HEK293 (cell line): ENCODE results near the gene KIAA1191.

Source experiments
- CTCF ChIA-PET: fragments of 350-600 bp; formaldehyde crosslinking; extraction: SDS; loops from one replicate; lab custom pipeline; 2021; ENCODE audit warnings: antibody characterized with exemption; lab: Yijun Ruan, JAX
- POLR2A ChIA-PET: fragments of 300-600 bp; formaldehyde crosslinking; extraction: SDS; loops from one replicate; lab custom pipeline; 2020; ENCODE audit warnings: antibody characterized with exemption, inconsistent platforms; lab: Yijun Ruan, JAX
- H3K27ac ChIP-seq: fragments of 200-500 bp; sonication (Bioruptor generic); 2 replicates; pipeline ENCODE4 v1.5.1; 2014; ENCODE audit warnings: low read depth, low read length, control low read depth, inconsistent platforms; ENCODE audit errors: extremely low read depth
- H3K36me3 ChIP-seq, 2 experiments: fragments of 200-500 bp in 1 of 2; sonication (Bioruptor generic) in 1 of 2; 1 replicate in 1 of 2; 2 replicates in 1 of 2; pipeline ENCODE4 v1.5.1; 2014 to 2017; ENCODE audit warnings: inconsistent platforms in 2 of 2, low read length in 2 of 2; ENCODE audit not compliant: control insufficient read depth in 2 of 2, insufficient read depth in 1 of 2
- H3K4me1 ChIP-seq: fragments of 200-500 bp; sonication (Bioruptor generic); 2 replicates; pipeline ENCODE4 v1.5.1; 2014; ENCODE audit warnings: mild to moderate bottlenecking, low read length, inconsistent platforms; ENCODE audit not compliant: control insufficient read depth, insufficient read depth
- H3K4me3 ChIP-seq: 2 replicates; pipeline ENCODE4 v1.5.1; 2011; ENCODE audit warnings: low read depth, mild to moderate bottlenecking, control low read depth, low read length, moderate library complexity
- H3K9me3 ChIP-seq: fragments of 200-500 bp; sonication (Bioruptor generic); 2 replicates; pipeline ENCODE4 v1.5.1; 2014; ENCODE audit warnings: low read depth, low read length, inconsistent platforms; ENCODE audit not compliant: control insufficient read depth, insufficient read depth
- GFI1B ChIP-seq: fragments of 450-650 bp; formaldehyde crosslinking; IDR thresholded peaks from 2 replicates; pipeline ENCODE4 v1.5.1; 2016; ENCODE audit warnings: missing biosample characterization, missing genetic modification characterization
- KLF7 ChIP-seq: fragments of 450-650 bp; formaldehyde crosslinking; IDR thresholded peaks from 2 replicates; pipeline ENCODE4 v1.5.1; 2016; ENCODE audit warnings: missing biosample characterization, missing genetic modification characterization, borderline replicate concordance
- MZF1 ChIP-seq: fragments of 450-650 bp; formaldehyde crosslinking; IDR thresholded peaks from 2 replicates; pipeline ENCODE4 v1.5.1; 2017; ENCODE audit warnings: missing biosample characterization, missing genetic modification characterization, borderline replicate concordance
- PRDM6 ChIP-seq: fragments of 450-650 bp; formaldehyde crosslinking; IDR thresholded peaks from 2 replicates; pipeline ENCODE4 v1.5.1; 2017; ENCODE audit warnings: missing biosample characterization, missing genetic modification characterization
- SP2 ChIP-seq: fragments of 450-650 bp; formaldehyde crosslinking; IDR thresholded peaks from 2 replicates; pipeline ENCODE4 v1.5.1; 2016; ENCODE audit warnings: missing biosample characterization, missing genetic modification characterization
- YY1 ChIP-seq: fragments of 450-650 bp; formaldehyde crosslinking; IDR thresholded peaks from 2 replicates; pipeline ENCODE4 v1.5.1; 2018; ENCODE audit warnings: missing biosample characterization, missing genetic modification characterization
- ZBTB1 ChIP-seq: fragments of 450-650 bp; formaldehyde crosslinking; IDR thresholded peaks from 2 replicates; pipeline ENCODE4 v1.5.1; 2016; ENCODE audit warnings: missing biosample characterization, missing genetic modification characterization
- ZBTB10 ChIP-seq: fragments of 450-650 bp; formaldehyde crosslinking; IDR thresholded peaks from 2 replicates; pipeline ENCODE4 v1.5.1; 2016; ENCODE audit warnings: missing biosample characterization, missing genetic modification characterization
- ZNF157 ChIP-seq: fragments of 450-650 bp; formaldehyde crosslinking; IDR thresholded peaks from 2 replicates; pipeline ENCODE4 v1.5.1; 2016; ENCODE audit warnings: missing biosample characterization, missing genetic modification characterization
- ZNF16 ChIP-seq: fragments of 450-650 bp; formaldehyde crosslinking; IDR thresholded peaks from 2 replicates; pipeline ENCODE4 v1.5.1; 2016; ENCODE audit warnings: low read depth, missing biosample characterization, missing genetic modification characterization
- ZNF2 ChIP-seq: fragments of 450-650 bp; formaldehyde crosslinking; IDR thresholded peaks from 2 replicates; pipeline ENCODE4 v1.5.1; 2016; ENCODE audit warnings: missing biosample characterization, missing genetic modification characterization
- ZNF202 ChIP-seq: fragments of 450-650 bp; formaldehyde crosslinking; IDR thresholded peaks from 2 replicates; pipeline ENCODE4 v1.5.1; 2016; ENCODE audit warnings: missing biosample characterization, missing genetic modification characterization, borderline replicate concordance
- ZNF221 ChIP-seq: fragments of 450-650 bp; formaldehyde crosslinking; IDR thresholded peaks from 2 replicates; pipeline ENCODE4 v1.5.1; 2017; ENCODE audit warnings: missing biosample characterization, missing genetic modification characterization, borderline replicate concordance
- ZNF423 ChIP-seq: fragments of 450-650 bp; formaldehyde crosslinking; IDR thresholded peaks from 2 replicates; pipeline ENCODE4 v1.5.1; 2016; ENCODE audit warnings: missing biosample characterization, missing genetic modification characterization
- ZNF513 ChIP-seq: fragments of 450-650 bp; IDR thresholded peaks from 2 replicates; pipeline ENCODE4 v1.5.1; 2018; ENCODE audit warnings: missing biosample characterization, missing genetic modification characterization
- ZNF555 ChIP-seq: fragments of 450-650 bp; formaldehyde crosslinking; conservative IDR thresholded peaks from 2 replicates; pipeline ENCODE4 v1.5.1; 2017; ENCODE audit warnings: missing biosample characterization, mild to moderate bottlenecking, missing genetic modification characterization, inconsistent platforms
- ZNF560 ChIP-seq: fragments of 450-650 bp; formaldehyde crosslinking; IDR thresholded peaks from 2 replicates; pipeline ENCODE4 v1.5.1; 2017; ENCODE audit warnings: missing biosample characterization, missing genetic modification characterization, borderline replicate concordance
- ZNF580 ChIP-seq: fragments of 450-650 bp; formaldehyde crosslinking; IDR thresholded peaks from 2 replicates; pipeline ENCODE4 v1.5.1; 2016; ENCODE audit warnings: missing biosample characterization, missing genetic modification characterization
- ZNF600 ChIP-seq: fragments of 450-650 bp; formaldehyde crosslinking; IDR thresholded peaks from 2 replicates; pipeline ENCODE4 v1.5.1; 2016; ENCODE audit warnings: missing biosample characterization, missing genetic modification characterization
- ZNF610 ChIP-seq: fragments of 450-650 bp; formaldehyde crosslinking; IDR thresholded peaks from 2 replicates; pipeline ENCODE4 v1.5.1; 2016; ENCODE audit warnings: missing biosample characterization, missing genetic modification characterization, borderline replicate concordance
- ZNF658 ChIP-seq: fragments of 450-650 bp; formaldehyde crosslinking; IDR thresholded peaks from 2 replicates; pipeline ENCODE4; 2016; ENCODE audit warnings: missing biosample characterization, missing genetic modification characterization
- ZNF660 ChIP-seq: fragments of 450-650 bp; IDR thresholded peaks from 2 replicates; pipeline ENCODE4 v1.5.1; 2018; ENCODE audit warnings: missing biosample characterization, mild to moderate bottlenecking, missing genetic modification characterization
- TF ChIP-seq, protein P1 (sequence below): fragments of 450-650 bp; formaldehyde crosslinking; IDR thresholded peaks from 2 replicates; pipeline ENCODE4 v1.5.1; 2016; ENCODE audit warnings: missing biosample characterization, missing genetic modification characterization
- TF ChIP-seq, protein P2 (sequence below): fragments of 450-650 bp; formaldehyde crosslinking; conservative IDR thresholded peaks from 2 replicates; pipeline ENCODE4 v1.5.1; 2016; ENCODE audit warnings: low read depth, missing biosample characterization, missing genetic modification characterization

Gene KIAA1191

GRCh38 chr5:176388444-176389134, 27.0 kb upstream of the KIAA1191 start, which contains the start of the genes HIGD2A and NOP16:
HIGD2A (plus strand) TSS chr5:176388751; CDS start chr5:176388820, 69 bp downstream.
NOP16 (minus strand) TSS chr5:176388598; CDS start chr5:176388539, 59 bp downstream.
- ChIA-PET CTCF (no interaction called here), POLR2A (interaction anchor here (0.7 to 2.2 kb wide), 5 partner anchors 14 to 155 kb away, joined by 3 to 6 read pairs (median 3); partner anchors contain the start of gene KIAA1191)
- Histone ChIP-seq H3K9me3 (no peaks in the 10 kb centered on the region), H3K36me3 (peaks cover 0 to 71% of the 10 kb centered on the region in 2 experiments; a peak in 2 of 3 replicates), H3K27ac (peak within 1 kb of the TSS; percentile 75), H3K4me1 (no peaks in the 10 kb centered on the region), H3K4me3 (peak within 1 kb of the TSS; percentile 67)
- TF ChIP-seq ZNF658 (tag by site-specific recombination) (0 out of 2 replicates have a peak, but pooled peaks have one; percentile 20), ZBTB10 (tag by site-specific recombination) (peak; percentile 94), GFI1B (tag by site-specific recombination) (peak; percentile 85), ZNF157 (tag by site-specific recombination) (no peak), YY1 (peak; percentile 95), ZNF560 (tag by site-specific recombination) (no peak), ZBTB1 (0 out of 2 replicates have a peak, but pooled peaks have one; percentile 63), PRDM6 (tag by site-specific recombination) (no peak), ZNF600 (tag by site-specific recombination) (peak; percentile 84), ZNF16 (tag by site-specific recombination) (no peak), ZNF423 (tag by site-specific recombination) (no peak), ZNF221 (tag by site-specific recombination) (no peak), SP2 (tag by site-specific recombination) (peak; percentile 98), ZNF513 (tag by site-specific recombination) (no peak), KLF7 (tag by site-specific recombination) (peak; percentile 99), ZNF2 (tag by site-specific recombination) (peak; percentile 98), ZNF555 (no peak), ZNF610 (peak; percentile 85), MZF1 (tag by site-specific recombination) (no peak), ZNF580 (tag by site-specific recombination) (peak; percentile 99), ZNF660 (peak; percentile 99), ZNF202 (no peak)
- TF ChIP-seq, protein P1, sequence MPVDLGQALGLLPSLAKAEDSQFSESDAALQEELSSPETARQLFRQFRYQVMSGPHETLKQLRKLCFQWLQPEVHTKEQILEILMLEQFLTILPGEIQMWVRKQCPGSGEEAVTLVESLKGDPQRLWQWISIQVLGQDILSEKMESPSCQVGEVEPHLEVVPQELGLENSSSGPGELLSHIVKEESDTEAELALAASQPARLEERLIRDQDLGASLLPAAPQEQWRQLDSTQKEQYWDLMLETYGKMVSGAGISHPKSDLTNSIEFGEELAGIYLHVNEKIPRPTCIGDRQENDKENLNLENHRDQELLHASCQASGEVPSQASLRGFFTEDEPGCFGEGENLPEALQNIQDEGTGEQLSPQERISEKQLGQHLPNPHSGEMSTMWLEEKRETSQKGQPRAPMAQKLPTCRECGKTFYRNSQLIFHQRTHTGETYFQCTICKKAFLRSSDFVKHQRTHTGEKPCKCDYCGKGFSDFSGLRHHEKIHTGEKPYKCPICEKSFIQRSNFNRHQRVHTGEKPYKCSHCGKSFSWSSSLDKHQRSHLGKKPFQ (tag by site-specific recombination) = 0 out of 2 replicates have a peak, but pooled peaks have one; percentile 70
- TF ChIP-seq, protein P2, sequence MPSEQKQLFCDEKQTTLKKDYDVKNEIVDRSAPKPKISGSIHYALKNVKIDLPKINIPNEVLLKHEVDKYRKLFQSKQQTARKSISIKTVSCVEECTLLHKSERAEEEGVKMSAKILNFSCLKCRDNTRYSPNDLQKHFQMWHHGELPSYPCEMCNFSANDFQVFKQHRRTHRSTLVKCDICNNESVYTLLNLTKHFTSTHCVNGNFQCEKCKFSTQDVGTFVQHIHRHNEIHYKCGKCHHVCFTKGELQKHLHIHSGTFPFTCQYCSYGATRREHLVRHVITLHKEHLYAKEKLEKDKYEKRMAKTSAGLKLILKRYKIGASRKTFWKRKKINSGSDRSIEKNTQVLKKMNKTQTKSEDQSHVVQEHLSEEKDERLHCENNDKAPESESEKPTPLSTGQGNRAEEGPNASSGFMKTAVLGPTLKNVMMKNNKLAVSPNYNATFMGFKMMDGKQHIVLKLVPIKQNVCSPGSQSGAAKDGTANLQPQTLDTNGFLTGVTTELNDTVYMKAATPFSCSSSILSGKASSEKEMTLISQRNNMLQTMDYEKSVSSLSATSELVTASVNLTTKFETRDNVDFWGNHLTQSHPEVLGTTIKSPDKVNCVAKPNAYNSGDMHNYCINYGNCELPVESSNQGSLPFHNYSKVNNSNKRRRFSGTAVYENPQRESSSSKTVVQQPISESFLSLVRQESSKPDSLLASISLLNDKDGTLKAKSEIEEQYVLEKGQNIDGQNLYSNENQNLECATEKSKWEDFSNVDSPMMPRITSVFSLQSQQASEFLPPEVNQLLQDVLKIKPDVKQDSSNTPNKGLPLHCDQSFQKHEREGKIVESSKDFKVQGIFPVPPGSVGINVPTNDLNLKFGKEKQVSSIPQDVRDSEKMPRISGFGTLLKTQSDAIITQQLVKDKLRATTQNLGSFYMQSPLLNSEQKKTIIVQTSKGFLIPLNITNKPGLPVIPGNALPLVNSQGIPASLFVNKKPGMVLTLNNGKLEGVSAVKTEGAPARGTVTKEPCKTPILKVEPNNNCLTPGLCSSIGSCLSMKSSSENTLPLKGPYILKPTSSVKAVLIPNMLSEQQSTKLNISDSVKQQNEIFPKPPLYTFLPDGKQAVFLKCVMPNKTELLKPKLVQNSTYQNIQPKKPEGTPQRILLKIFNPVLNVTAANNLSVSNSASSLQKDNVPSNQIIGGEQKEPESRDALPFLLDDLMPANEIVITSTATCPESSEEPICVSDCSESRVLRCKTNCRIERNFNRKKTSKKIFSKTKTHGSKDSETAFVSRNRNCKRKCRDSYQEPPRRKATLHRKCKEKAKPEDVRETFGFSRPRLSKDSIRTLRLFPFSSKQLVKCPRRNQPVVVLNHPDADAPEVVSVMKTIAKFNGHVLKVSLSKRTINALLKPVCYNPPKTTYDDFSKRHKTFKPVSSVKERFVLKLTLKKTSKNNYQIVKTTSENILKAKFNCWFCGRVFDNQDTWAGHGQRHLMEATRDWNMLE = peak; percentile 84
